GM12864 (cell line): ENCODE results near the gene CASP8.

Source experiments
- DNase-seq: peaks from one replicate; pipeline ENCODE4 v3.0.0-alpha.2; 2011; ENCODE audit warnings: low read depth
- H3K4me3 ChIP-seq: 2 replicates; pipeline ENCODE4 v1.5.1; 2011; ENCODE audit warnings: mild to moderate bottlenecking, low read depth, low read length, control low read depth
- TF ChIP-seq, protein P1 (sequence below): IDR thresholded peaks from 2 replicates; pipeline ENCODE4 v1.5.1; 2011; ENCODE audit warnings: low read depth, mild to moderate bottlenecking, moderate library complexity, low read length, control low read depth, inconsistent platforms; ENCODE audit errors: missing control alignments

CASP8 gene

DNA sequence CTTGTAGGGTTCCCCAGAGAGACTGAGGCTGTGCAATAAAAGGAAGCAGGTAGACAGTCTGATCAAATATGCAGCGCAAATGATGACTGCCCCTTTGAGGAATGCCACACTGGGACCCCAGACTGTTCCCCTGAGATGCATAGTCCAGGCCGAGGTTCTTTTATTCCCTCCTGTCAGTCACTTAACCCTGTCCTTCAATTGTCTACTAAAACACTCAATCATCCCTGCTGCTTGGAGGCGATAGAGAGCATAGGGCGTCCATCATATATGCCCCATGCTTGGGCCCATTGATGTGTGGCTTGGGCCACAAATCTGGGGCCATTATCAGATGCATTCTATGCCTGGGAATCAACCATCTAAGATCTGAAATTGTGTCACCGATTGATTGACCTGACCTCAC lies 15.5 kb upstream of the CASP8 start:
- H3K4me3 ChIP-seq: no peak overlapping the region
- TF ChIP-seq, protein P1, sequence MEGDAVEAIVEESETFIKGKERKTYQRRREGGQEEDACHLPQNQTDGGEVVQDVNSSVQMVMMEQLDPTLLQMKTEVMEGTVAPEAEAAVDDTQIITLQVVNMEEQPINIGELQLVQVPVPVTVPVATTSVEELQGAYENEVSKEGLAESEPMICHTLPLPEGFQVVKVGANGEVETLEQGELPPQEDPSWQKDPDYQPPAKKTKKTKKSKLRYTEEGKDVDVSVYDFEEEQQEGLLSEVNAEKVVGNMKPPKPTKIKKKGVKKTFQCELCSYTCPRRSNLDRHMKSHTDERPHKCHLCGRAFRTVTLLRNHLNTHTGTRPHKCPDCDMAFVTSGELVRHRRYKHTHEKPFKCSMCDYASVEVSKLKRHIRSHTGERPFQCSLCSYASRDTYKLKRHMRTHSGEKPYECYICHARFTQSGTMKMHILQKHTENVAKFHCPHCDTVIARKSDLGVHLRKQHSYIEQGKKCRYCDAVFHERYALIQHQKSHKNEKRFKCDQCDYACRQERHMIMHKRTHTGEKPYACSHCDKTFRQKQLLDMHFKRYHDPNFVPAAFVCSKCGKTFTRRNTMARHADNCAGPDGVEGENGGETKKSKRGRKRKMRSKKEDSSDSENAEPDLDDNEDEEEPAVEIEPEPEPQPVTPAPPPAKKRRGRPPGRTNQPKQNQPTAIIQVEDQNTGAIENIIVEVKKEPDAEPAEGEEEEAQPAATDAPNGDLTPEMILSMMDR: no peak
- no peak for DNase-seq

DNA sequence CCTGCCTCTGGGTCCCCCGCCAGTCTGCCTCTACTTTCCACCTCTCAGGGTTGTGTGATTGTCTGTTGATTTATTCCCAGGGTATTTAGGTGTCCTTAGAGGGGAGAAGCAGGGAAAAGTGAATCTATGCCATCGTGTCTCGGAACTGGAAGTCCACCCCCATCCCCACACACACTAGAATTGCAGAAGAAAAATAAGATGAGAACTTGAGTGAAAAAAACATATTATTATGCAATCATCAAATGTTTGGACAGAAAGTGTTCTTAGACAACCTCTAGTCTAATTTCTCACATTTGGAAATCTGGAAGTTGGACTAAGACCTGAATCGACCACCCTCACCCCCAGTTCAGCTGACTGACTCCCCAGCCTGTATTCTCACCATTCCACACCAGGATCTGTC lies 14.1 kb upstream of the CASP8 start:
- no peak overlapping the region for H3K4me3 ChIP-seq
- TF ChIP-seq, protein P1: no peak
- no peak for DNase-seq

DNA sequence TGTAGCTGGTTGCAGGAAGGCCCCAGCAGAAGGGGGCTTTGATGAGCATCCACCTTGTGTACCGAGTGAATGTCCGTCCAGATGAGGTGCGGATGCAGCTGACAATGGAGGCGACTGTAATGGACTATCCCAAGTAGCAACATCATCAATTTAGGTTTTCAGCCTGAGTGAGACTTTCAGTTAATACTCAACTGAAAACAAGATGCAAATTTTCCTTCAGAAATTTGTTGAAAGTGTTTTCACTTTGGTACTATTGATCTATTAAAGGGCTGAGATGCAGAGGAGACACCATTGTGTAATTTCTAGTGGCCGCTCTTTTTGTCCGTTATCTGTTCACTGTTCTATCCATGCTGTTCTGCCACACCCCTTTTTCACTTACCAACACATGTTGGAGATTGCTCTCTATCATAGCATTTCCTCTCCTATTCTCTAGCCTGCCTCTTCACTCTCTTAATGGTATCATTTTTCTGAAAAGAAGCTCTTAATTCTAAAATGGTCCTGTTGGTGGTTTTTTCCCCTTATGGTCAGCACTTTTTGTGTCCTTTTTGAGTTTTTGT lies 12.0 kb upstream of the CASP8 start:
- no peak overlapping the region for H3K4me3 ChIP-seq
- no peak for DNase-seq
- TF ChIP-seq, protein P1: no peak

DNA sequence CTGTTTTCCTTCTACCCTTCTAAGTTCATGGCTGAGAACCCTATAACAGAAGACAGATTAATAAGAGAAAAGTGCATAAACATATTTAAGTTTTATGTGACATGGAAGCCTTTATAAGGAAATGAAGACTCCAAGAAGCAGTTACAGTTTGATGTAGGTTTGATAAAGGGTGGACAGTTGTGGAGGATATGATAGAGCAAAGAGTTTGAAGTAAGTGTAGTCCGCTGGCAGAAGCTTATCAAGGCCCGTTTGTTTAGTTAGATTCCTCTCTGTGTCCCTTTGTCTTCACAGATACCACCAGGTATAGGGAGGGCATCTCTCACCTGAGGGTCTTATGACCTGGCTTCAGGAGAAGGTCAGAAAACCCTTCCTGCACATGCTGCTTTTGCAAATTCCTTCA lies 10.4 kb upstream of the CASP8 start:
- TF ChIP-seq, protein P1: no peak
- DNase-seq: no peak
- H3K4me3 ChIP-seq: no peak overlapping the region

DNA sequence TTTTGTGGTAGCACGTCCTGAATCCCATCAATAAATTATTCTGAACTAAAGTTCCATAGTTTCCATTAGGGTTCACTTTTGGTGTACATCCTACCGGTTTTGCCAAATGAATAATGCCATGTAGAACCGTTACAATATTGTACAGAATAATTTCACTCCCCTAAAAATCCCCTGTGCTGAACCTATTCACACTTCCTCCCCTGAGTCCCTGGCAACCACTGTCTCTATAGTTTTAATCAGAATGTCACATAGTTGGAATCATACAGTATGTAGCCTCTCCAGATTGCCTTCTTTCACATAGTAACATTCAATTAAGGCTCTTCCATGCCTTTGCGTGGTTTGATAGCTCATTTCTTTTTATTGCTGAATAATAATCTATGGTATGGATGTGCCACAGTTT lies 9.6 kb upstream of the CASP8 start:
- no peak overlapping the region for H3K4me3 ChIP-seq
- no peak for DNase-seq
- TF ChIP-seq, protein P1: no peak

DNA sequence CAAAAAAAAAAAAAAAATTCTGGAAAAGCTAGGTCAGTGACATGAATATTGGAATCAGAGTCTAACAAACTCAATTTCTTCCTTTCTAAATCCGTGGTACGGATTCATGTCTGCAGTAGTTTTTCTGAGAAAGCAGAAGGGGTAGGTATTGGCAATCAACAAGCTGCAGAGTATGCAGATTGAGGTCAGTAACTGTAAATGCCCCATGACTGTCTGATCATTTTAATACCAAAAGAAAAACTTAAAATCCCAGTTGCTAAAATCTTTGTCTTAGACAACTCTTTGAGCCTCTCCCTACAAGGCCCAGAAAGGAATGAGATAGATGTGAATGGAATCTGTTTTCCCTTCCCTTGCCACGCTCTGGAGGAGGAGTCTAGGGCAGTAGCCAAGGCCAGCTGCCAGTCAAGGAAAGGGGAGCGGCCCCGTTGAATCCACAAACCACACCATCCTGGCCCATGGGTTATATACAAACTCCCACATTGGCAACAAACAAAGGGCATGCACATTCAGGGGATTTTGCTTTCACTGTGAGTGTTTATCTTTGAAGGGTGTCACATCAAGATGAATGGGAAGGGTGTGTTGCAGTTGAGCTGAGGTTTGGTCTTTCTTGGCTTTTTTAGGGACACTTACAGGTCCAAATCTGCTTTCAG lies 6.1 kb upstream of the CASP8 start:
- no peak overlapping the region for H3K4me3 ChIP-seq
- TF ChIP-seq, protein P1: no peak
- DNase-seq: no peak
